ENCODE data around the gene UBXN7. TPM values are rescaled to one million over a fixed set of nuclear protein-coding genes. Genes with fewer than 3 reads are reported as not detected.
"Not testable (repeated sequence)": the region's sequence is repeated elsewhere in the genome, so short reads cannot be mapped to it uniquely, and the experiment has no call there.

UBXN7 gene
- 57.6 to 69.4 TPM (median 62.5 TPM) in 3 replicates for total RNA-seq
- long read RNA-seq, full-length matches to known transcripts, result 24 of 28 reads
- long read RNA-seq, partial matches to known transcripts, result 1 of 28 reads
- long read RNA-seq, other reads (novel, unspliced or antisense), result 3 of 28 reads

- Mint-ChIP-seq H3K4me1 (ENCODE audit: low read depth) (peaks cover 24% of the 10 kb centered on the region), H3K36me3 (ENCODE audit: low read depth) (no peaks in the 10 kb centered on the region), H3K27ac (ENCODE audit: unreplicated experiment) (peak within 1 kb of the TSS; percentile 70), H3K9me3 (ENCODE audit: low read depth) (no peaks in the 10 kb centered on the region), H3K4me3 (ENCODE audit: unreplicated experiment) (peak within 1 kb of the TSS; percentile 68), H3K27me3 (ENCODE audit: low read depth) (no peaks in the 10 kb centered on the region)
- peak; percentile 97 for DNase-seq (ENCODE audit: low spot score)
- no peak for TF ChIP-seq CTCF (IDR thresholded peaks at IDR 0.05)
Measured at GRCh38 chr3:196432137-196432879, at the start of gene UBXN7. Gene UBXN7, minus strand, starts transcription at chr3:196432427. Its CDS starts 28 bp downstream, at chr3:196432399.

GRCh38 chr3:196477678-196478077 lies 45.5 kb upstream of the UBXN7 start:
- no peak for DNase-seq (ENCODE audit: low spot score)
- Mint-ChIP-seq H3K9me3 (ENCODE audit: low read depth) (no peaks in the 10 kb centered on the region), H3K27ac (ENCODE audit: unreplicated experiment) (no peak overlapping the region), H3K36me3 (ENCODE audit: low read depth) (peaks cover 17% of the 10 kb centered on the region), H3K27me3 (ENCODE audit: low read depth) (no peaks in the 10 kb centered on the region), H3K4me1 (ENCODE audit: low read depth) (no peaks in the 10 kb centered on the region), H3K4me3 (ENCODE audit: unreplicated experiment) (no peak overlapping the region)
- no peak for TF ChIP-seq CTCF (IDR thresholded peaks at IDR 0.05)

- H3K9me3 Mint-ChIP-seq (ENCODE audit: low read depth), result no peaks in the 10 kb centered on the region
- no peak for DNase-seq (ENCODE audit: low spot score)
- H3K27me3 Mint-ChIP-seq (ENCODE audit: low read depth), result no peaks in the 10 kb centered on the region
- no peak overlapping the region for H3K4me3 Mint-ChIP-seq (ENCODE audit: unreplicated experiment)
- no peak for TF ChIP-seq CTCF (IDR thresholded peaks at IDR 0.05)
- no peak overlapping the region for H3K27ac Mint-ChIP-seq (ENCODE audit: unreplicated experiment)
- no peaks in the 10 kb centered on the region for H3K4me1 Mint-ChIP-seq (ENCODE audit: low read depth)
- H3K36me3 Mint-ChIP-seq (ENCODE audit: low read depth), result peaks cover 19% of the 10 kb centered on the region
Measured at GRCh38 chr3:196472286-196472685, 40.1 kb upstream of the UBXN7 start.

GRCh38 chr3:196471551-196471950 lies 39.3 kb upstream of the UBXN7 start:
- Mint-ChIP-seq H3K36me3 (ENCODE audit: low read depth) (peaks cover 19% of the 10 kb centered on the region), H3K27ac (ENCODE audit: unreplicated experiment) (no peak overlapping the region), H3K4me3 (ENCODE audit: unreplicated experiment) (no peak overlapping the region), H3K27me3 (ENCODE audit: low read depth) (no peaks in the 10 kb centered on the region), H3K9me3 (ENCODE audit: low read depth) (no peaks in the 10 kb centered on the region), H3K4me1 (ENCODE audit: low read depth) (no peaks in the 10 kb centered on the region)
- no peak for TF ChIP-seq CTCF (IDR thresholded peaks at IDR 0.05)
- DNase-seq (ENCODE audit: low spot score), result no peak

GRCh38 chr3:196470182-196470581 lies 38.0 kb upstream of the UBXN7 start:
- H3K4me3 Mint-ChIP-seq (ENCODE audit: unreplicated experiment); H3K9me3 Mint-ChIP-seq (ENCODE audit: low read depth); H3K27me3 Mint-ChIP-seq (ENCODE audit: low read depth); DNase-seq (ENCODE audit: low spot score); H3K4me1 Mint-ChIP-seq (ENCODE audit: low read depth); H3K27ac Mint-ChIP-seq (ENCODE audit: unreplicated experiment): not testable (repeated sequence)
- H3K36me3 Mint-ChIP-seq (ENCODE audit: low read depth), result peaks cover 18% of the 10 kb centered on the region

GRCh38 chr3:196463804-196464203 lies 31.6 kb upstream of the UBXN7 start:
- TF ChIP-seq CTCF (IDR thresholded peaks at IDR 0.05), result no peak
- Mint-ChIP-seq H3K27me3 (ENCODE audit: low read depth) (no peaks in the 10 kb centered on the region), H3K4me1 (ENCODE audit: low read depth) (no peaks in the 10 kb centered on the region), H3K27ac (ENCODE audit: unreplicated experiment) (no peak overlapping the region), H3K36me3 (ENCODE audit: low read depth) (peaks cover 5% of the 10 kb centered on the region), H3K4me3 (ENCODE audit: unreplicated experiment) (no peak overlapping the region), H3K9me3 (ENCODE audit: low read depth) (no peaks in the 10 kb centered on the region)
- no peak for DNase-seq (ENCODE audit: low spot score)
